ENCODE data around the gene SLC25A43.

GRCh38 chrX:119453202-119453601 is 54.1 kb downstream of the SLC25A43 start:
- TF ChIP-seq YY1 (IDR thresholded peaks at IDR 0.05; ENCODE audit: low read depth, low read length): no peak
- TF ChIP-seq POLR2A (IDR thresholded peaks at IDR 0.05; ENCODE audit: control extremely low read depth in 1 of 2, low read depth in 2 of 2, low read length in 2 of 2): no peak
- no peak for TF ChIP-seq CTCF (IDR thresholded peaks at IDR 0.05; ENCODE audit: control extremely low read depth in 1 of 3, insufficient read depth in 1 of 3, low read depth in 1 of 3, low read length in 3 of 3)
- no peak for TF ChIP-seq RNF2 (IDR thresholded peaks at IDR 0.05; ENCODE audit: borderline replicate concordance, low read depth, low read length, missing control alignments, poor library complexity, severe bottlenecking)
- no peak for TF ChIP-seq E2F6 (IDR thresholded peaks at IDR 0.05)
- no peak for TF ChIP-seq TAF1 (IDR thresholded peaks at IDR 0.05; ENCODE audit: low read depth, low read length)
- TF ChIP-seq SIN3A (conservative IDR thresholded peaks at IDR 0.05 in 1 of 2, IDR thresholded peaks at IDR 0.05 in 1 of 2; ENCODE audit: low read depth in 1 of 2, low read length in 2 of 2): no peak
- no peak for TF ChIP-seq TEAD4 (IDR thresholded peaks at IDR 0.05; ENCODE audit: low read depth, low read length)
- no peak for TF ChIP-seq POLR2AphosphoS5 (IDR thresholded peaks at IDR 0.05; ENCODE audit: low read depth, low read length)
